ENCODE measurements around the gene MGP. TPM values are rescaled to one million over a fixed set of nuclear protein-coding genes. Genes with fewer than 3 reads are reported as not detected.

The MGP gene
- total RNA-seq, 1 experiment from 2014 or later: 39.0 TPM

GRCh38 chr12:14903386-14904098 lies 17.9 kb upstream of the MGP start:
- no peak for DNase-seq (ENCODE audit: low read depth)

DNA sequence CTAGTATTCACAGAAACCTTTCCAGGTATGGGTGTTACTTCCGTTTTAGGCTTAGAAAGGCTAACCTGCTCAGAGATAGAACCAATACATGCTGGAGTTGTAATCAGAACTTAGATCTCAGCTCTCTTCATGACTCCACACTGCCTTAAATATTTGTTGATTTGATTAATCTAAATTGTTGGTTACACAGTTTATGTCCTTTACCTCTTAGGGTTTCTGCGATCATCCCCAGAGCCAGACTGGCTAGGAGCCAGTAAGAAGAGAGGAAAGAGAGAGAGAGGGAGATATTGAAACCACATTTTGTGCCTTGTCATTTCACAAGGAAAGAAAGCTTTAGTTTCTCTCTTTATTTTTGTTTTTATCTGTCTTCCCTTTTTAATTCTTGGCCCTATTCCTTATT lies 16.8 kb upstream of the MGP start:
- no peak for DNase-seq (ENCODE audit: low read depth)

GRCh38 chr12:14901228-14901562 lies 15.5 kb upstream of the MGP start:
- no peak for DNase-seq (ENCODE audit: low read depth)

- DNase-seq (ENCODE audit: low read depth): no peak
Measured at GRCh38 chr12:14900521-14901227, 15.0 kb upstream of the MGP start.

GRCh38 chr12:14896521-14897169 lies 11.0 kb upstream of the MGP start:
- peak; percentile 66 for DNase-seq (ENCODE audit: low read depth)

- DNase-seq (ENCODE audit: low read depth): no peak
Measured at GRCh38 chr12:14893506-14894250, 8.0 kb upstream of the MGP start.

GRCh38 chr12:14892726-14893505 lies 7.3 kb upstream of the MGP start:
- DNase-seq (ENCODE audit: low read depth): peak; percentile 36

DNA sequence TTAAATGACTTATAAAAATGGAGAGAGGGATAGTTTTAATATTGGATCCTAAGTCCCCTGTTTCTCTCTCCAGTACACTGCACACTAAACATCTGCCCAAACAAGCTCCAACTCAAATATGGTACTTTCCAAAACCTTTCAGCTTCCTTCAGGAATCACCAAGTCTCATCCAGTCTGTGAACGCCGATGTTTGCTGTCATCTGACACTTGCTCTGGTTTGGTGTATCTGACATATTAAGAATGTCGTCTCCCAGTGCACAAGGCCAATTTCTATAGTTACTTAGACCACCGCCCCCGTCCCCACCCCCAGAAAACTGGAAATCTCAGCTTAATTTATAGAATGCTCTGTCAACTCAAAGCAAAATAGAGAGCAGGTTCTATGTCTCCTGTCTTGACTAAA lies 5.0 kb upstream of the MGP start:
- no peak for DNase-seq (ENCODE audit: low read depth)

GRCh38 chr12:14886271-14886670 lies 617 bp upstream of the MGP start:
- no peak for DNase-seq (ENCODE audit: low read depth)

- peak; percentile 92 for DNase-seq (ENCODE audit: low read depth)
Measured at GRCh38 chr12:14884458-14884878, 1.2 kb downstream of the MGP start.

DNA sequence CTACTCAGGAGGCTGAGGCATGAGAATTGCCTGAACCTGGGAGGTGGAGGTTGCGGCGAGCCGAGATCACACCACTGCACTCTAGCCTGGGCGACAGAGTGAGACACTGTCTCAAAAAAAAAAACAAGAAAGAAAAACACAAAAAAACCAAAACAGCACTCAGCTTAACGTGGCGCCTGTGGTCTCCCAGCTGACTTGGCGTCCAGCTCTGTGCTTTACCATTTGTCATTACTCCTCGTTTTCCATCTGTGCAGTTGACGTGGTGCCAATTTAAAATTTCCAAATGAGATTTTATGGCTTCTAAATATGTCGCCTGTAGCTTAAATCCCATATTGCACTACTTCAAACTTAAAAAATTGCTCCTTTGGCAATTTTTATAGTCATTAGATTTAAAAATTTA lies 2.0 kb downstream of the MGP start:
- DNase-seq (ENCODE audit: low read depth): no peak

DNA sequence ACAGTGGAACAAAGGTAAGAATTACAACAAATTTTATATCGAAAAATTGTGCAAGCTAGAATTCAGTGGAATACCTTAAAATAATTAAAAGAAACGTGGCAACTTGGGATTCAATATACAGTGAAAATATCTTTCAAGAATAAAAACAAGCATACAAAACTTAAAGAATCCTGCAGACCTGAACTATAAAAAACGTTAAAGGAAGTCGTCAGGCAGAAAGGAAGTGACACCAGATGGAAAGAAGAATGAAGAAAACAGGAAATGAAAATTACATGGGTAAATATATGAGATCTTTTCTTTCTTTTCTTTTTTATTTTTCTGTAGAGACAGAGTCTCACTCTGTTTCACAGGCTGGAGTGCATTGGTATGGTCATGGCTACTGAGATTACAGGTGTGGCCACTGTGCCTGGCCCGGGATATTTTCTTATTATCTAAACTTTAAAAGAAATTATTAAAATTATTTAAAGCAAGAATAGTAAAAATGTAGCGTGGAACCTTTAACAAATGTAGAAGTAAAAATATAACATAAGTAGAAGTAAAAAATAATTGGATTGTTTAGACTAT lies 4.7 kb downstream of the MGP start:
- DNase-seq (ENCODE audit: low read depth): no peak

DNA sequence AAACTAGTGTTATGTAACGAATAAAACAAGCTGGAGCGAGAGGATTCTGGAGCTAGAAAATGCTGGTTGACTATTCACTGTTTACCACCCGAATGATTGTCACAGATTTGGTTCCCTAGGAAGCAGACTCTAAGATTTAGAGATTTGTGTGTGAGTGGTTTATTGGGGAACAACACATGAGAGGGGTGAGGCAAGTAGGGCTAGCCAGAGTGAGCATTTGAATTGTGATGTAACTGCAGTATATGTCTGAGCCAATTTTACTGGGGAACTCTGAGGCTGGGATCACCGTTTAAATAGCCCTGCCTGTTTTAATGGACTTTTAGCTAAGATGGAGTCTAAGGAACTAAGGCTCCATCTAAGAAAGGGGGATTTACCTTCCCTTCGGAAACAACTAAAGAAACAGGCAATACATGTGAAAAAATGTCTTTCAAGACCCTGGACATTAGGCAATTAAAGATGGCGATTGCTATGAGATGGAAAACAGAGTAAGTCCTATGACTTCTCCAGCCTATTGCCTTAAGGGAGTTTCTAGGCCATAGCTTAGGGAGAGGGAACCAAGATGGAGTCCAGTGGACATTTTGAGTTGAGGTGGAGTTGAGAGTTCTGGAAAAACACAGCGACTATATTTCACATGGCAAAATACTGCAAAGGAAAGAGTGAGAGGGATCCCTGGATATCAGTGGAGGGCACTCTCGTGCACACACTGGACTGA lies 6.3 kb downstream of the MGP start:
- DNase-seq (ENCODE audit: low read depth): no peak

- no peak for DNase-seq (ENCODE audit: low read depth)
Measured at GRCh38 chr12:14878488-14878887, 7.2 kb downstream of the MGP start.

DNA sequence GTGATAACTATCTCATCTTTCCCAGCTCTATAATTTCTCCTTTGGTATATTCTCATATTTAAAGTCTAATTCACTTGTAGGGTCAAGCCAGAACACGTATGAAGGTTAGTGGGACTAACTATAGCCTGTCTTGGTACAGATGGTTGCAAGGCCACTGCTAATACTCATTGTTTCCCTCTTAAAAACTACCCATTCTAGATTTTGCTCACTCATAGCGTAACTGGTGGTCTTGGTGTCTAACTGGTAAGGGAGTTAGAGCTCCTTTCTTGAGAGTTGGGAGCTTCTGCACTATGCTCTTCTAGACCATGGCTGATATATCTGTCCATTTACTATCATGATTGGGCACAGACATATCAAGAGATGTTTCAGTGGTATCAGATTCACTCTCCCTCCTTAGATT lies 8.8 kb downstream of the MGP start:
- DNase-seq (ENCODE audit: low read depth): no peak

DNA sequence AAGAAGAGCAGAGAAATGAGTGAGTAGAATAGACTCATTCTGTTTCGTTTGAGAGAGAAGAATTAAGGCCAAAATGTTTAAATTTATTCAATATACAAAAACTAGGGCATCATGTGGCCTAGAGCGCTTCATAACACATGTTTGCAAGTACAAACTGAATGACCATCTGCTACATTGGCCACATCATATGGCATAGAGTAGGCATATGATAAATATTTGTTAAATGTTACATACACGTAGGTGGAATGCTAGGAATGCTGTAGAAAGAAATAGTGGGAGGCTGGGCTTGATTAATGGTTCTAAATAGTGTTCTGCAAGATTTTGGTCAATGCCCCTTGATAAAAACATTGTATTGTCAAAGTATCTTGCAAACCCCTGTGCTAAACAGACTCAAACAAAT lies 10.8 kb downstream of the MGP start:
- no peak for DNase-seq (ENCODE audit: low read depth)

DNA sequence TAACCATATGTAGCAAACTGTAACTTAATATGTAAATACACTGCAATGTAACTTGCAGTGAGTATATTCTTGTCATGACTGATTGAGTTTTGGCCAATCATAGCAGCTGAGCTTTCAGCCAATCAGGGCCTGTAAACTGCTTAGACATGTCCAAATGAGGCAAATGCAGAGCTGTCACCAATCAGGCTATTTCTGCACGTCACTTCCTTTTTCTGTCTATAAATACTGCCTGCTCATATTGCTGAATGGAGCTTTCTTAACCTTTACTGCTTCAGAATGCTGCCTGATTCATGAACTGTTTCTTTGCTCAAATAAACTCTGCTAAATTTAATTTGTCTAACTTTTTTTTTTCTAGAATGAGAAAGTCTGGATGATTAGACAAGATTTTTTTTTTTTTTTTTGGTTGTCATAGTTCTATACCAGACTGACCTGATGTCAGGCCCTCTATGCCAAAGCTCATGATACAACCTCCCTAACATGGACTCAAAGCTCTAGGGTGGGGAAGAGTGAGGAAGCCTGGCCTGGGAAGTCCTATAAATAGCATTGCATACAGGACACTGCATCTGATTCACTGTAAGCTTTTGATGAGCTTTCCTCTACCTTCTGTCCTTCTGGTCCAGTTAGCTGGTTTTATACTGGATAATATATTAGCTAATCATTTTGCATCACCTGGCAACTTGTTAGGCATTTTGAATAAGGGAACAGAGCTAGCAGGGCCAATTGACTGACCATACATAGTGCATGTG lies 12.0 kb downstream of the MGP start:
- DNase-seq (ENCODE audit: low read depth): no peak

DNA sequence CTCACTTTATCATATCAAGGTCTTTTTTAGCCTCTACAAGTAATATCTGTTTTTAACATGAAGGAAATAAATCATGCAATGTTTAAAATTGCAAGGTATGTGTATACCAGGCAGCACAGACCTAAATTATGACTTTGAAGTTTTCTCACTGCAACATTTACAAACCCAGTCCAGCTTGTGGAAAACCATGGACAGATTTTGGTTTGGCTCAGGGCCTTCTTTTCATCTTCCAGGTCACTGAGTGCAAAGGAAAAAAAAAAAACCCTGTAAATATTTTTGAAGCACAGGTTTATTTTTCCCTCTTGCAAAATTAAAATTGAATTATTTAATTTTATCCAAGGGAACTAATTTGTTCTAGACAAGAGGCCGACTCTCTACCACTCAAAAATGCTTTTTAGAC lies 13.8 kb downstream of the MGP start:
- no peak for DNase-seq (ENCODE audit: low read depth)

- DNase-seq (ENCODE audit: low read depth): no peak
Measured at GRCh38 chr12:14871247-14871646, 14.4 kb downstream of the MGP start.

All from Daoy (cell line).